ENCODE results near the gene PLEKHA5. TPM values are rescaled to one million over a fixed set of nuclear protein-coding genes. Genes with fewer than 3 reads are reported as not detected.

PLEKHA5 gene
- total RNA-seq, 1 experiment from 2014 or later = 6.3 TPM

- TF ChIP-seq POLR2AphosphoS5 (IDR thresholded peaks at IDR 0.05; ENCODE audit: low read depth, low read length) = no peak
- TF ChIP-seq CTCF (IDR thresholded peaks at IDR 0.05) = no peak
- TF ChIP-seq, protein P1, sequence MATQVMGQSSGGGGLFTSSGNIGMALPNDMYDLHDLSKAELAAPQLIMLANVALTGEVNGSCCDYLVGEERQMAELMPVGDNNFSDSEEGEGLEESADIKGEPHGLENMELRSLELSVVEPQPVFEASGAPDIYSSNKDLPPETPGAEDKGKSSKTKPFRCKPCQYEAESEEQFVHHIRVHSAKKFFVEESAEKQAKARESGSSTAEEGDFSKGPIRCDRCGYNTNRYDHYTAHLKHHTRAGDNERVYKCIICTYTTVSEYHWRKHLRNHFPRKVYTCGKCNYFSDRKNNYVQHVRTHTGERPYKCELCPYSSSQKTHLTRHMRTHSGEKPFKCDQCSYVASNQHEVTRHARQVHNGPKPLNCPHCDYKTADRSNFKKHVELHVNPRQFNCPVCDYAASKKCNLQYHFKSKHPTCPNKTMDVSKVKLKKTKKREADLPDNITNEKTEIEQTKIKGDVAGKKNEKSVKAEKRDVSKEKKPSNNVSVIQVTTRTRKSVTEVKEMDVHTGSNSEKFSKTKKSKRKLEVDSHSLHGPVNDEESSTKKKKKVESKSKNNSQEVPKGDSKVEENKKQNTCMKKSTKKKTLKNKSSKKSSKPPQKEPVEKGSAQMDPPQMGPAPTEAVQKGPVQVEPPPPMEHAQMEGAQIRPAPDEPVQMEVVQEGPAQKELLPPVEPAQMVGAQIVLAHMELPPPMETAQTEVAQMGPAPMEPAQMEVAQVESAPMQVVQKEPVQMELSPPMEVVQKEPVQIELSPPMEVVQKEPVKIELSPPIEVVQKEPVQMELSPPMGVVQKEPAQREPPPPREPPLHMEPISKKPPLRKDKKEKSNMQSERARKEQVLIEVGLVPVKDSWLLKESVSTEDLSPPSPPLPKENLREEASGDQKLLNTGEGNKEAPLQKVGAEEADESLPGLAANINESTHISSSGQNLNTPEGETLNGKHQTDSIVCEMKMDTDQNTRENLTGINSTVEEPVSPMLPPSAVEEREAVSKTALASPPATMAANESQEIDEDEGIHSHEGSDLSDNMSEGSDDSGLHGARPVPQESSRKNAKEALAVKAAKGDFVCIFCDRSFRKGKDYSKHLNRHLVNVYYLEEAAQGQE (IDR thresholded peaks at IDR 0.05; ENCODE audit: insufficient read depth in 1 of 2, low read depth in 2 of 2, low read length in 1 of 2) = no peak
- TF ChIP-seq SIN3A (IDR thresholded peaks at IDR 0.05; ENCODE audit: borderline replicate concordance, insufficient read depth, low read depth, low read length) = no peak
- no peak for TF ChIP-seq TCF7L2 (IDR thresholded peaks at IDR 0.05; ENCODE audit: low read depth, low read length)
- no peaks in the 10 kb centered on the region for H3K36me3 ChIP-seq (ENCODE audit: control insufficient read depth, insufficient read depth, low read length)
- intact Hi-C loops (cut with micrococcal nuclease; ENCODE audit: unreplicated experiment) = no loop called here
- H3K4me3 ChIP-seq (ENCODE audit: low read depth in 2 of 2, low read length in 2 of 2) = no peak overlapping the region
- no peak for ATAC-seq
- no peak overlapping the region for H3K27ac ChIP-seq (ENCODE audit: low read length)
- no TSS peak for BruUV-seq (replicated peaks)
- ChIA-PET POLR2A (no interaction called here), CTCF (no interaction called here)
- H3K9me3 ChIP-seq (ENCODE audit: control insufficient read depth, insufficient read depth, low read depth, low read length) = no peaks in the 10 kb centered on the region
- no peaks in the 10 kb centered on the region for H3K27me3 ChIP-seq (ENCODE audit: control insufficient read depth, insufficient read depth, low read length)
- in situ Hi-C loops (cut with HindIII; ENCODE audit: low pct_unique_long_range_greater_than_20kb, low sequenced_read_pairs) = no loop called here
- DNase-seq (ENCODE audit: low read depth, low spot score) = no peak
- no peaks in the 10 kb centered on the region for H3K4me1 ChIP-seq (ENCODE audit: control insufficient read depth, insufficient read depth, low read length)
Observed at GRCh38 chr12:19369691-19370148, 240.2 kb downstream of the PLEKHA5 start.

DNA sequence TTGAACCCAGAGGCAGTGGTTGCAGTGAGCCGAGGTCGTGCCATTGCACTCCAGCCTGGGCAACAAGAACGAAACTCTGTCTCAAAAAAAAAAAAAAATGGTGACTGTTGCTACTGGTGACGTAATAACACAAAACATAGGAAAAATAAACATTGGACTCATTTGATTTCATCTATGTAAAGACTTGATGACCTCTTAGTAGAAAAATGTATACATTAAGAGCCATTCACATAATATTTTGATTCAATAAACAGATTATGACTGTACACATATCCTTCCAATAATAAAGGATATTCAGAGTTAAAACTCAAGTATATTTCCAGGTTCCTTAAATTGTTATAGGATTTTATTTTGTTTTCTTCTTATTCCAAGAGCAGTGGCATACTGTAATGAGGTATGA, 244.1 kb downstream of the PLEKHA5 start:
- Histone ChIP-seq H3K27me3 (ENCODE audit: control insufficient read depth, insufficient read depth, low read length) (no peaks in the 10 kb centered on the region), H3K9me3 (ENCODE audit: control insufficient read depth, insufficient read depth, low read depth, low read length) (no peaks in the 10 kb centered on the region), H3K4me3 (ENCODE audit: low read depth in 2 of 2, low read length in 2 of 2) (no peak overlapping the region), H3K4me1 (ENCODE audit: control insufficient read depth, insufficient read depth, low read length) (no peaks in the 10 kb centered on the region), H3K36me3 (ENCODE audit: control insufficient read depth, insufficient read depth, low read length) (no peaks in the 10 kb centered on the region), H3K27ac (ENCODE audit: low read length) (no peak overlapping the region)
- no TSS peak for BruUV-seq (replicated peaks)
- ChIA-PET POLR2A (no interaction called here), CTCF (no interaction called here)
- in situ Hi-C loops (cut with HindIII; ENCODE audit: low pct_unique_long_range_greater_than_20kb, low sequenced_read_pairs) (no loop called here), intact Hi-C loops (cut with micrococcal nuclease; ENCODE audit: unreplicated experiment) (no loop called here)
- DNase-seq (ENCODE audit: low read depth, low spot score) (no peak), ATAC-seq (no peak)
- TF ChIP-seq, protein P1 (IDR thresholded peaks at IDR 0.05; ENCODE audit: insufficient read depth in 1 of 2, low read depth in 2 of 2, low read length in 1 of 2) = no peak
- no peak for TF ChIP-seq TCF7L2 (IDR thresholded peaks at IDR 0.05; ENCODE audit: low read depth, low read length)
- no peak for TF ChIP-seq CTCF (IDR thresholded peaks at IDR 0.05)
- no peak for TF ChIP-seq SIN3A (IDR thresholded peaks at IDR 0.05; ENCODE audit: borderline replicate concordance, insufficient read depth, low read depth, low read length)
- no peak for TF ChIP-seq POLR2AphosphoS5 (IDR thresholded peaks at IDR 0.05; ENCODE audit: low read depth, low read length)
